HG02610 (cell line): ENCODE data around the gene ULK1.
"Not testable (repeated sequence)": the region's sequence is repeated elsewhere in the genome, so short reads cannot be mapped to it uniquely, and the experiment has no call there.

Experiments
- ATAC-seq: cut with Tn5 transposase; IDR thresholded peaks from one replicate; pipeline ENCODE4 v1.9.1; 2021; ENCODE audit warnings: mild to moderate bottlenecking, moderate library complexity; ENCODE audit not compliant: unreplicated experiment

The ULK1 gene

DNA sequence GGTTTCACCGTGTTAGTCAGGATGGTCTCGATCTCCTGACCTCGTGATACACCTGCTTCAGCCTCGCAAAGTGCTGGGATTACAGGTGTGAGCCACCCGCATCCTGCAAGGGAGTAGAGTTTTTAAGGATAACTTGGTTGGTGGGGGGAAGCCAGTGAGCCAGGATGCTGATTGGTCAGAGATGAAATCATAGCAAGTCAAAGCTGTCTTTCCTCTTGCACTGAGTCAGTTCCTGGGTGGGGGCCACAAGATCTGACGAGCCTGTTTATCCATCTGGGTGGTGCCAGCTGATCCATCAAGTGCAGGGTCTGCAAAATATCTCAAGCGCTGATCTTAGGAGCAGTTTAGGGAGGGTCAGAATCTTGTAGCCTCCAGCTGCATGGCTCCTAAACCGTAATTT is 9.3 kb upstream of the ULK1 start:
- ATAC-seq = not testable (repeated sequence)

DNA sequence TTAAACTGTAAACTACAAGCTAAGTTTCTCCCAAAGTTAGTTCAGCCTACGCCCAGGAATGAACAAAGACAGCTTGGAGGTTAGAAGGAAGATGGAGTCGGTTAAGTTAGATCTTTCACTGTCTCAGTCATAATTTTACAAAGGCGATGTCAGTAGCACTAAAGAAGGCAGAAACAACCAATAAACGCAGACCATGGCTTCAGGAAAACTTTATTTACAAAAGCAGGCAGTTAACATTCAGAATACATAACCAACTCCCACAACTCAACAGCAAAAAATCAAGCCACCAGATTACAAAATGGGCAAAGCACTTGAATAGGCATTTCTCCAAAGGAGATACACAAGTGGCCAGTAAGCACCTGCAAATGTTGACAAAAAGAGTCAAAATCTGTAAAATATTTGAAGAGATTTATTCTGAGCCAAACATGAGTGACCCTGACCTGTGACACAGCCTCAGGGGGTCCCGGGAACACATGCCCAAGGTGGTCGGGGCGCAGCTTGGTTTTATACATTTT is 8.8 kb upstream of the ULK1 start:
- ATAC-seq = no peak

GRCh38 chr12:131891722-131892121 is 2.7 kb upstream of the ULK1 start:
- ATAC-seq = not testable (repeated sequence)

DNA sequence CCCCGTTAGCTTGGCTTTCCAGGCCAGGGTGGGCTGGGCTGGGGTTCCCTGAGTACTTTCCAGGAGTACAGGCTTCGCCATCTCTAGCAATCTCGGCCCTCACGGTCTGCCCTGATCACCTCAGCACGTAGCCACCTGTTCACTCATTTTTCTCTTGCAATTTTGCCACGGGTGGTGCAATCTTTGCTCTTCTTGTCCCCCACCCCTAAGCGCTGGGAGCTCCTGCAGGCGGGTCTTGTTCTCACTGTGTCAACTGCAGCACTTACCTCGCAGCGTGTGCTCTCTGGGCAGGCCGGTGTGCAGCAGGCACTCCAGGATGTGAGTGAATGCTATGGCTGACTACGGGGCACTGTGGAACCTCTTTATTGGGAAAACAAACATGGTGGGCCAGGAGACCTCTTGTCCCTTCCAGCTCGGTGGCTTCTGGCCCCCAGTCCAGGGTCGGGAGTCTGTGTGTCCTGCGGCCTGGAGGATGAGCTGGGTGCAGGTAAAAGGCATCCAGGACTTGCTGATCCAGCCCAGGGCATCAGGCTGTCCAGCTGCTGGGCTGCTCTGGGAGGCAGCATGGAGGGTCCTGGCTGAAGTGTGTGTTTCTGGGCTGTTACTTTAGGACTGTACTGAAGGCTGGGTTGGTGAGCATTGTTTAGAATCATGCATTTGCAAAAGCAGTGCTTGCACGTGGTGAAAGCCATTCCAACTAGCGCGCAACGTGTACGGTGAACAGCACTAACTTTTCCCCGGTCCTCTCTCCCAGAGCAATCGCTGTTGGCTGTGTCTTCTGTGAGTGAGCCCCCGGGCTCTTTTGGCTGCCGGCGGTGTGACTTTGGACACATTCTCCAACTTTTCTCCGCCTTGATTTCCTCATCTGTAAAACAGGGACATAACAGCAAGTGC is 1.5 kb upstream of the ULK1 start:
- ATAC-seq = no peak

DNA sequence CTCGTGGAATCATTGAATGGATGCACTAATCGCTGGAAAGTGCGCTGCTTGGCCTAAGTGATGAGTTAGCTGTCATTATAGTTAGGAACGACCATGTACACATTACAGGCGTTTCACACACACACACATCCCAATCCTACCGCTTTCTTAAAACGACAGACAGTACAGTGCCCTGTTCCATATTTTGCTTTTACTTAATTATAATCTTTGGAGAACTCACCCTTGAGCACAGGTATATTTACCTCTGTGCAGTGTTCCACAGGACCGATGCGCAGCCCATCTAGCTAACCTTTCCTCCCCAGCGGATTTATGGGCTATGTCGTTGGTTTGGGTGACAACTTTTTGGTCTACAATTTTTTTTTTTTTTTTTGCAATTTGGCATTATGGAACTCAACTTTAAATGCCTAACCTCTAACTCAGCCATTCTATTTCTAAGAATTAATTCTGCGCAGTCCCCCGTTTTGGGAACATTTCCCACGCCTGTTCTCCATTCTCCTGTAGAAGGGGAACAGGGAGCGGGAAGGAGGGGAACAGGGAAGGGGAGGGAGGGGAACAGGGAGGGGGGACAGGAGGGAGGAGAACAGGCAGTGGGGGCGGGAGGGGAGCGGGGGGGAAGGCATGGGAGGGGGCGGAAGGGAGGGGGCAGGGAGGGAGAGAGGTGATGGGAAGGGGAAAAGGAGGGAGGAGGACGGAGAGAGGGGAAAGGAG is 663 bp upstream of the ULK1 start:
- no peak for ATAC-seq

DNA sequence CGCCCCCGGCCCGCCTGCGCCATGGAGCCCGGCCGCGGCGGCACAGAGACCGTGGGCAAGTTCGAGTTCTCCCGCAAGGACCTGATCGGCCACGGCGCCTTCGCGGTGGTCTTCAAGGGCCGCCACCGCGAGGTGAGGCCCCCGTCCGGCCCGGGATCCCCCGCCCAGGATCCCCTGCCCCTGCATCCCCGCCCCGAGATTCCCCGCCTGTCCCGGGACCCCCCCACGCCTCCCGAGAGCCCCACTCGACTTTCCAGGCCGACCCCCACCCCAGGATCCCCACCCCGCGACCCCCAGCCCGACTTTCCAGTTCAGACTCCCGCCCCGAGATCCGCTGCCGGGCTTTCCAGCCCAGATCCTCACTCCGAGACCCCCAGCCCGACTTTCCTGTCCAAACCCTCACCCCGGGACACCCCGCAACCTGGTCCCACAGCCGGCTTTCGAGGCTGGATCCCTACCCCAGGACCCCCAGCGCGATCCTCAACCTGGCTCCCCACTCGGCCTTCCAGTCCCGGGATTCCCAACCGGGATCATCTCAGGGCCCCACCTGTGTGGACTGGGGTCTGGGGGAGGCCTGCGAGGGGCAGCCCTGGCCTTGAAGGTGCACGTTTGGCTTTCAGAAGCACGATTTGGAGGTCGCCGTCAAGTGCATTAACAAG is 688 bp downstream of the ULK1 start:
- no peak for ATAC-seq

GRCh38 chr12:131895640-131896079 is 1.2 kb downstream of the ULK1 start:
- ATAC-seq = no peak

DNA sequence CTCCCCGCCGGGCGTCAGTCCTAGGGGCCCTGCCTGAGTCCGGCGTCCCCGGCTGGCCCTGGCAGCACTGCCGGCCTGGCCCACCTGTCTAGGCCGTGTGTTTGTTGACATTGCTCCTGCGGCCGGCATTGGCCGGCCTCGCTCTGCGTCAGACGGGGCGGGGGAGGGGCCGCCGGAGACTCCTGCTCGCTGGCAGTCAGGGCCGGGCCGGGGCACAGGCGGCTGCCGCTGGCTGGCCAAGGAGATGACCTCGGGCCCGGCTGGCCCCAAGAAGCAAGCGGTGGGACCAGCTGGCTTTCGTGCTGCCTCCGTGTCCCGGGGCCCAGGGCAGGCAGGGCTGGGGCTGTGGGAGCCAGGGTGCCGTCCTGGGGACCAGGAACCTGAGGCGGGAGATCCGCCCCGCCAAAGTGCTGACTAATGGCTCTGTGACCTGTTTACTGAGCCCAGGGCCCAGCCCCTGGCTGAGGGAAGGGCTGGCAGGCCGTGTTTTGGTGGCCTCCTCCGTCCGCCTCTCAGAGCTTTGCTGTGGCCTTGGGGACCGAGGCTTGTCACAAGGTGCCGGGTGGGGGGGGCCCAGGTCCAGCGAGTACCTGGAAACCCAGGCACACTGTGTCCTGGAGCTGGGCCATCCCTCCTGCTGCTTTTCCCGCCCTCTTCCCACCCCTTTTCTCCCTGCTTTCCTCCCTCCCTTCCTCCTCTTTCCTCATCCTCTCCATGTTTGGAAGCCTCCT is 1.8 kb downstream of the ULK1 start:
- peak; percentile 48 for ATAC-seq

DNA sequence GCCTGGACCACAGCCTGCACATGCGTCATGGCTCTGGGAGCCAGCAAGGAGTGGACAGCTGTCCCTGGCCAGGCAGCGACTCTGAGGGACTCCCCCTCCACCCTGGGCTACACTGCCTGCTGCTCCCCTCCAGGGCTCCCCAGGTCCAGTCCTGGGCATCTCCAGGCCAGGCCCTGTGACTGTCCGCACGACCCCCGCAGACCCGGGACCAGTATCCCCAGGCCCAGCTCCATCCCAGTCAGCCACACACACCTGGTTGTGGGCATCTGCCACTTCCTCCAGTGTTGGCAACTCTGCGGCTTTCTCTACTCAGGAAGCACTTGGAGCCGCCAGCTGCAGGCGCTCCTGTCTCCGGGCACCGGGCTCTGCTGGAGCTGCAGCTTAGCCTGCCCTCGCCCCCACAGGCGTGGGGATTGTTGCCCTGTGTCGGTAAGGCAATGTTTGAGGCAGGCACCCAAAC is 2.4 kb downstream of the ULK1 start:
- ATAC-seq = no peak

- ATAC-seq = no peak
These were observed 2.9 kb downstream of the ULK1 start for GRCh38 chr12:131897276-131897675.

DNA sequence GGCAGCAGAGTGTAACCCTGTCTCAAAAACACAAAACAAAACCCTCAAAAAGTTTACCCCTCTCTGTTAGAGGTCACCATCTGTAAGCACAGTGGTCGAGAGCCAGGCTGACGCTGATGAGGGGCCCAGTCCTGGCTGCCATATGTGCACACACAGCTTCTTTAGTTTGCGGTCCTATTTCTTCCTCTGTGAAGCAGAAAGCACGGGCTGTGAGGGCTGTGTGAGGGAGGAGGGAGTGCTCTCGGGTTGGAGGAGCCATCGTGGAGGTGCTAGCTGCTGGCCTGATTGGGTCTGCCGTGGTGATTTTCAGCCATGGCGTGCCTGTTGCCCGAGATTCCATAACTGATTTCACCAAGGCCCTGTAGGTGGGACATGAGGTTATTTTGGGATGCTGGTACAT is 3.5 kb downstream of the ULK1 start:
- ATAC-seq = no peak

DNA sequence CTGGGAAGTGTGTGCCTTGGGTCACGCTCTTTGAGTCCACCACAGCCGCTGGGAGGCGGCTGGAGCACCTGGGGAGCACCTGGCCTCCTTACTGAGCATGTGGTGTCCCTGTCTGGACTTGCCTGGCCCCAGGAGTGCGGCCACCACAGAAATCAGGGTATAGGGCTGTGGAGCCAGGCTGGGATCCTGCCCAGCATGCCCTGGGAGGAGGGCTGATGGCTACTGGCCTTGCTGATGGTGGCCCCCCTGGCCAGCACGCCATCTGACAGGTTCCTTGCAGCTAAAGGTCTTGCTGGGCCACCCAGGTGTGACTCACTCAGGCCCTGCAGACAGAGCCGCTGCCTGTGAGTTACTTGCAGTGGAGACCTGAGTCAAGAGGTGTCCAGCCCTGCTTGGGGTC is 6.0 kb downstream of the ULK1 start:
- no peak for ATAC-seq

- ATAC-seq = no peak
These were observed 7.3 kb downstream of the ULK1 start for GRCh38 chr12:131901431-131902331.

DNA sequence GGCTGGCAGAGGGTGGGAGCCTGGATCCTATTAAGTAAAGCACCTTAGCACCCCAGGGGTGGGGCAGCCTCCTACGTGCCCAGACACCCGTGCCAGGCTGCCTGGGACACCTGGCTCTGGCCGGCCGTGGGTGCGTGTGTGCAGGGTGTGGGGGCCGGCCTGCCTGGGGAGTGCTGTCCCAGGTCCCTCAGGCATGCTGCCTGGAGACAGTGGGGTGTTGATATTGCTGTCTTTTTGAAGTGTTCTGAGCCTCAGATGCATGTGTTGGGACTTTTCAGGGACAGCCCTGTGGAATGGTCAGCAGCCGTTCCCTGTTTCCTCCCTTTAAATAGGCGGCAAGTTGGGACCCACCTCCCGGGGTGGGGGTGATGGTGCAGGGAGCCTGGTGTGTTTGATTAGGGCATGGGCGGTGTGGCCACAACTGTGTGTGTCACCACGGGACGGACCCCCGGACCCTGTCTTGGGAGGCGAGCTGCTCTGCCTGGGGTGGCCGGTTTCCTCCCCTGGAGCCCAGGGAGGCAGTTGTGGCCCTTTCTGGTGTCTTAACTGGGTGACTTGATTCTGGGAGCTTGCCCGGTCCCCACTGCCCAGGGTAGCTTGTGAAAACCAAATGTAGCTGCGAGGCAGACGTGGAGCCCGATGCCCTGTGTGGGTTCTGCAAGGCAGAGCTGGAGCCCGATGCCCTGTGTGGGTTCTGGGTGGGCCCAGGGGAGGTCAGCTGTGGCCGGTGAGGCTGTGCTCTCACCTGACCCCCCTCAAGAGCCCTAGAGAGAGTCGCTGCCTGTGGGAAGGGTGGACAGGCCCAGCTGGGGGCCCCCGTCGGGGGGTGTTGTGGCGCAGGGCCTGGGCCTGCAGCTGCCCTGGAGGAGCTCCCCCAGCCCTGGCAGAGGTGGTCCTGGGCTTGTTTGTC is 8.2 kb downstream of the ULK1 start:
- ATAC-seq = no peak

GRCh38 chr12:131903270-131904255 is 9.1 kb downstream of the ULK1 start:
- ATAC-seq = no peak

GRCh38 chr12:131904346-131904745 is 9.9 kb downstream of the ULK1 start:
- no peak for ATAC-seq

GRCh38 chr12:131905081-131905629 is 10.7 kb downstream of the ULK1 start:
- no peak for ATAC-seq
